Measurements from ENCODE around the gene SUPT7L. TPM values are rescaled to one million over a fixed set of nuclear protein-coding genes. Genes with fewer than 3 reads are reported as not detected.

The SUPT7L gene
- total and polyA plus RNA-seq, 2 of the 4 experiments (the other 2 are of a cell fraction), result 16.7 to 33.4 TPM

DNA sequence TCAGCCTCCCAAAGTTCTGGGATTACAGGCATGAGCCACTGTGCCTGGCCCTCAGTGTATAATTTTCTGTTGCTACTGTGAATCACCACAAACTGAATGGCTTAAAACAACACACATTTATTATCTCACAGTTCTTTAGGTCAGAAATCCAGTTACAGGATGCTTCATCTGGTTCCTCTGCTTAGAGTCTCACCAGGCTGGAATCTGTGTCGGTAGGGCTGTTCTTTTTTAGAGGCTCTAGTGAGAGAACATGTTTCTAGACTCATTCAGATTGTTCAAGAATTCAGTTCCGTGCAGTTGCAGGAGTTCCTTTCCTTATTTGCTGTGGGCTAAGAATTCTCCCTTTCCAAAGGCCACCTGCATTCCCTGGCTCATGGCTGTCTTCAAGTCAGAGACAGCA lies 56.8 kb downstream of the SUPT7L start:
- no TSS peak for BruUV-seq (replicated peaks)
- H3K9me1 ChIP-seq (ENCODE audit: insufficient read depth, low read length), result peaks cover 13% of the 10 kb centered on the region
- dilution Hi-C loops (cut with HindIII; ENCODE audit: low sequenced_read_pairs, unreplicated experiment) (no loop called here), intact Hi-C loops (cut with micrococcal nuclease) (loop anchor here (5.0 kb wide), 1 partner anchor 119 kb away; the partner anchor contains the start of gene IFT172), in situ Hi-C loops (cut with MboI; ENCODE audit: low sequenced_read_pairs) (no loop called here)
- H4K8ac ChIP-seq (ENCODE audit: low read depth in 2 of 2, low read length in 2 of 2), result no peak overlapping the region
- no peaks in the 10 kb centered on the region for H3K27me3 ChIP-seq (ENCODE audit: control insufficient read depth, insufficient read depth, low read length)
- no peak overlapping the region for H3K4me3 ChIP-seq (ENCODE audit: insufficient read depth, low read depth, low read length)
- no peak overlapping the region for H3K27ac ChIP-seq (ENCODE audit: insufficient read depth, low read length)
- no CpG with 5 or more reads among the region's 2 CpGs for WGBS, 2 experiments (ENCODE audit: extremely low coverage in 2 of 2, insufficient read length in 1 of 2)
- peaks cover 30% of the 10 kb centered on the region for H3K36me3 ChIP-seq (ENCODE audit: control insufficient read depth, insufficient read depth, low read length)
- H2BK5ac ChIP-seq (ENCODE audit: low read depth, low read length, poor library complexity, severe bottlenecking), result no peak overlapping the region
- H3K18ac ChIP-seq (ENCODE audit: low read depth, low read length), result no peak overlapping the region
- no peak overlapping the region for H2BK120ac ChIP-seq (ENCODE audit: low read depth, low read length)
- H3K23ac ChIP-seq (ENCODE audit: low read depth, low read length), result no peak overlapping the region
- H2AFZ ChIP-seq (replicated peaks; ENCODE audit: low read length, poor library complexity), result no peak overlapping the region
- H4K20me1 ChIP-seq (ENCODE audit: insufficient read depth, low read length), result peaks cover 11% of the 10 kb centered on the region; the same call in 1 of the 2 replicates
- DNase-seq (peak; percentile 83), ATAC-seq (ENCODE audit: low read depth) (peak; percentile 82)
- TF ChIP-seq RAD21 (IDR thresholded peaks at IDR 0.05; ENCODE audit: low read length), result no peak
- no peak for TF ChIP-seq CHD1 (IDR thresholded peaks at IDR 0.05; ENCODE audit: low read depth, low read length)
- no peak for TF ChIP-seq MAZ (IDR thresholded peaks at IDR 0.05; ENCODE audit: borderline replicate concordance, low read depth, low read length)
- no peak for TF ChIP-seq NFE2L2 (IDR thresholded peaks at IDR 0.05; ENCODE audit: low read depth, low read length)
- TF ChIP-seq RCOR1 (IDR thresholded peaks at IDR 0.05; ENCODE audit: insufficient replicate concordance, low read length), result peak; percentile 60
- no peak for TF ChIP-seq BHLHE40 (IDR thresholded peaks at IDR 0.05; ENCODE audit: low read depth, low read length)
- no peak overlapping the region for H3K4ac ChIP-seq (ENCODE audit: low read depth, low read length)
- peaks cover 3% of the 10 kb centered on the region for H3K4me1 ChIP-seq (ENCODE audit: control insufficient read depth, insufficient read depth, low read length)
- no peak overlapping the region for H2AK9ac ChIP-seq (replicated peaks; ENCODE audit: low read depth, low read length, poor library complexity)
- H4K91ac ChIP-seq (ENCODE audit: insufficient read depth, low read depth, low read length), result no peak overlapping the region
- no peak overlapping the region for H4K5ac ChIP-seq (ENCODE audit: low read depth, low read length)
- CTCF ChIA-PET, result no interaction called here
- no peak overlapping the region for H2BK15ac ChIP-seq (ENCODE audit: low read depth, low read length)
- peaks cover 16 to 47% of the 10 kb centered on the region in 2 experiments for H3K79me1 ChIP-seq (ENCODE audit: low read depth in 1 of 2, low read length in 2 of 2)
- no peak overlapping the region for H3K4me2 ChIP-seq (ENCODE audit: low read depth, low read length)
- no peak overlapping the region for H2AK5ac ChIP-seq (ENCODE audit: low read depth, low read length)
- no peak overlapping the region for H3K56ac ChIP-seq (ENCODE audit: extremely low read depth, insufficient read depth, low read length)
- H2BK20ac ChIP-seq (ENCODE audit: low read depth, low read length), result no peak overlapping the region
- H3K9me3 ChIP-seq (ENCODE audit: control insufficient read depth, insufficient read depth, low read length), result no peaks in the 10 kb centered on the region
- no peak overlapping the region for H3K14ac ChIP-seq (replicated peaks; ENCODE audit: low read depth, low read length)
- POLR2A ChIA-PET (ENCODE audit: unreplicated experiment), result no interaction called here
- no peak overlapping the region for H3K9ac ChIP-seq (ENCODE audit: low read depth, low read length)

Small RNA genes lying within 50 kb of the gene (microRNA-seq; reads per million reads assigned to microRNA genes)
- not detected for gene RF00340 (ENCODE audit: insufficient read depth, insufficient read length)

Small RNA genes lying within 50 kb of the gene (small RNA-seq; reads per million reads assigned to genes)
- gene RF00340, result 0 reads per million in 5 experiments

Other genes with a start within 250 kb of the SUPT7L start
- gene NRBP1, start 235.0 kb downstream of the SUPT7L start, total RNA-seq (2012; rRNA removed), result 107 and 120 TPM in 2 replicates
- 150 and 155 TPM in 2 replicates for gene NRBP1, start 235.0 kb downstream of the SUPT7L start, polyA plus RNA-seq (2012; rRNA removed)
- not detected in 2 replicates for gene KRTCAP3, start 221.2 kb downstream of the SUPT7L start, total RNA-seq (2012; rRNA removed)
- gene KRTCAP3, start 221.2 kb downstream of the SUPT7L start, polyA plus RNA-seq (2012; rRNA removed), result 1.1 and 1.5 TPM in 2 replicates
- gene IFT172, start 173.9 kb downstream of the SUPT7L start, total RNA-seq (2012; rRNA removed), result 23.1 and 25.5 TPM in 2 replicates
- gene IFT172, start 173.9 kb downstream of the SUPT7L start, polyA plus RNA-seq (2012; rRNA removed), result 17.2 and 18.8 TPM in 2 replicates
- 7.3 and 7.5 TPM in 2 replicates for gene FNDC4, start 168.4 kb downstream of the SUPT7L start, total RNA-seq (2012; rRNA removed)
- 11.1 and 12.0 TPM in 2 replicates for gene FNDC4, start 168.4 kb downstream of the SUPT7L start, polyA plus RNA-seq (2012; rRNA removed)
- gene GCKR, start 166.8 kb downstream of the SUPT7L start, total RNA-seq (2012; rRNA removed), result under 0.01 TPM in 1 of 2 replicates, not detected in the other
- 0.41 and 0.55 TPM in 2 replicates for gene GCKR, start 166.8 kb downstream of the SUPT7L start, polyA plus RNA-seq (2012; rRNA removed)
- gene ZNF512, start 80.6 kb downstream of the SUPT7L start, total RNA-seq (2012; rRNA removed), result 32.2 and 56.5 TPM in 2 replicates
- gene ZNF512, start 80.6 kb downstream of the SUPT7L start, polyA plus RNA-seq (2012; rRNA removed), result 17.0 and 25.8 TPM in 2 replicates
- gene CCDC121, start 34.6 kb downstream of the SUPT7L start, total RNA-seq (2012; rRNA removed), result 2.0 and 2.2 TPM in 2 replicates
- 0.65 and 0.67 TPM in 2 replicates for gene CCDC121, start 34.6 kb downstream of the SUPT7L start, polyA plus RNA-seq (2012; rRNA removed)
- 53.0 and 63.8 TPM in 2 replicates for gene GPN1, start 34.6 kb downstream of the SUPT7L start, total RNA-seq (2012; rRNA removed)
- 34.9 and 37.8 TPM in 2 replicates for gene GPN1, start 34.6 kb downstream of the SUPT7L start, polyA plus RNA-seq (2012; rRNA removed)
- 11.7 and 17.8 TPM in 2 replicates for gene SLC4A1AP, start 275 bp upstream of the SUPT7L start, total RNA-seq (2012; rRNA removed)
- gene SLC4A1AP, start 275 bp upstream of the SUPT7L start, polyA plus RNA-seq (2012; rRNA removed), result 13.3 and 13.6 TPM in 2 replicates
- gene MRPL33, start 108.1 kb upstream of the SUPT7L start, total RNA-seq (2012; rRNA removed), result 13.3 and 48.6 TPM in 2 replicates
- 88.0 and 101 TPM in 2 replicates for gene MRPL33, start 108.1 kb upstream of the SUPT7L start, polyA plus RNA-seq (2012; rRNA removed)
- gene RBKS, start 226.8 kb upstream of the SUPT7L start, total RNA-seq (2012; rRNA removed), result 0.83 and 1.1 TPM in 2 replicates
- gene RBKS, start 226.8 kb upstream of the SUPT7L start, polyA plus RNA-seq (2012; rRNA removed), result 1.1 and 1.4 TPM in 2 replicates
- 16.7 and 23.1 TPM in 2 replicates for gene BABAM2, start 227.1 kb upstream of the SUPT7L start, total RNA-seq (2012; rRNA removed)
- 20.3 and 20.9 TPM in 2 replicates for gene BABAM2, start 227.1 kb upstream of the SUPT7L start, polyA plus RNA-seq (2012; rRNA removed)